Endothelial cell of hepatic sinusoid (primary cell): ENCODE measurements around the gene MBNL1.

Experiments
- in situ Hi-C: cut with HindIII; loops from 2 replicates; pipeline ENCODE4 v1.10.0; 2017; ENCODE audit warnings: low sequenced_read_pairs

MBNL1 gene

DNA sequence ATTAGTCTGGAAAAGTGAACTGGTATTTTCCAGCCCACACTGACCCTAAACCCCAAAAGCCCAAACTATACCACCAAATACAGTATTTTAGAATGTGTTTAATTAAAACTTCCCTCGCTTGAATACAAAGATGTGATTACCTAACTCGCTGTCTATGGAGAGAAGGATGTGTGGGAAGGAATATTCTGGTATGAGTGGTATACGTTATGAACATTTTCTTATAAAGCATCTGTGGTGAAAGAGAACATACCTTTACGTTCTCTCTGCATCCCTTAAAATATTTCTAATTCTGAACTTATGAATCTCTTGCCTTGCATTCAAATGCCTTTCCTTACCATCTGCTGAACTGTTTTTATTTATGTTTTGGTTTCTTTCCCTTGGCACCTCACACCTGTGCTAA, 201.4 kb downstream of the MBNL1 start:
- in situ Hi-C loops, result no loop called here

DNA sequence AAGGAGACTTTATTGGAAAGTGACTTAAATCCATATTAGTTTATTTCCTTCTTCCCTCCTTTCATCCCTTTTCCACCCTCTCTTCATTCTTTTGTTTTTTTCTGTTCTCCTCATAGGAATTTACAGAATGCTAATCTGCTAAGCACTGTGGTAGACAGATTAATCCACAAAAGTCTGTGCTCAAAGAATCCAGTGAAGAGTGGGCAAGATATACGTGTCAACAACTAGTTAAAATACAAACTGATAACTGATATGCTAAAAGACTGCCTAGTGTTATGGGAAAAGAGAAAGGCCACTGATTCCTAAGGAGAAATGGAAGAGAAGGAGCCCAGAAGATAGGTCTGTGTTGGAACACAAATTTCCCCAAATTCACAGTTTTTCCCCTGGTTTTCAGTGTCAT, 202.2 kb downstream of the MBNL1 start:
- in situ Hi-C loops, result no loop called here

DNA sequence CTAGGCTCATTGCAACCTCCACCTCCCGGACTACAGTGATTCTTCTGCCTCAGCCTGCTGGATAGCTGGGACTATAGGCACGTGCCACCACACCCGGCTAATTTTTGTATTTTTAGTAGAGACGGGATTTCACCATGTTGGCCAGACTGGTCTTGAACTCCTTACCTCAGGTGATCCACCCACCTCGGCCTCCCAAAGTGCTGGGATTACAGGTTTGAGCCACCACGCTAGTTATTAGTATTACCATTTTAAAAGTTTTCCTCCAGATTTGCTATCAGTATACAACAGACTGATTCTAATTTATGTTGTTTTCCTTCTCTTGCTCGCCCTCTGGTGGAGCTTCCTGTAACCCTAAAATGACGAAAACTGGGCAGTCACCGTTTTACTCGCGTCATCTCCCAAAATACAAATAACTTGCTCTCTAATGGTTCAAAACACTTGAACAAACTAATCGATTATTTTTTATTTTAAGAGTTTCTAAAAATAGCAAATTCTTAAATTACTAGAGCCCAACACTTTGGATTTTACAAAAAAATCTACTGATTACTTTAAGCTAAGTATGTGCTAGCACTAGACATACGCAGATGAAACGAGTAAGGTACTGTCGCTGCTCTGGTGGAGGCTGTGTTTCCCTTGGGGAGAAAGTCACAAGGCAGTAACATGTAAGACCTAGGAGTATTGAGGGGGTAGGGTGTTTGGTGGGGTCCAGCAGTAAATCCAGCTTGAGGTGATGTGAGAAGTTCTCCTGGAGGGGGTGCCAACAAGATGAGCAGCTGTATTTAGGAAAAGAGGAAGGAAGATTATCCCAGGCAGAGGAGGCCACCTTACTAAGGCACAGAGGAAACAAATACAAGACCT, 203.3 kb downstream of the MBNL1 start:
- in situ Hi-C loops, result no loop called here

DNA sequence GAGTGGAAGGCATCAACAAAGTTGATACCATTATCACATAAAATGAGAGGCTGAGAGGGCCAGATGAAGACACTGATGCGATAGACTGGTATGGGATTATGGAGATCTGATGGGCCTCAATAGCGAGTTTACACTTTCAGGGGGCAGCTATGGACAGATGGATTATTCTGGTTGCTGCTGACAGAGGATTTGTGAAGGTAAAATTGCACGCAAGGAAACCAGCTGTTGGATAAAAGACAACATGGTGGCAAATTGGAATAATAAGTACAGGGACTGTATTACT, 203.9 kb downstream of the MBNL1 start:
- in situ Hi-C loops, result no loop called here

DNA sequence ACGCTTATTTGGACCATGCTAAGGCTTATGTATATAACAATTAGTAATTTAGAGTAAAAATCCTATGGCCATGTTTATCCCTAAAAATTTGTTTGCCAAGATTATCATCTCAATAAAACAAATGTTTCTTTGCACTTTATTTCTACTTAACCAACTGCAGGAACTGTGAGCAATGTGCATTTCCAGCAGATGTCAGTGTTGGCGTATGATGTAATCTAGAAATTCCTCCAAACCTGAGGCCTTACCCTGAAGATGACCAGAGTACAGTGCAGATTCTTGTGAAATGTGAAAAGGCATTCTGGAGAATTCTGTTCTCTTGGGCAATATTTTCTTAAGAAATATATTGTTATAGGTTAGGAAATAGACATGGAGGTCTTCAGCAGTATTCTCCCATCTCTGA, 205.9 kb downstream of the MBNL1 start:
- in situ Hi-C loops, result no loop called here

DNA sequence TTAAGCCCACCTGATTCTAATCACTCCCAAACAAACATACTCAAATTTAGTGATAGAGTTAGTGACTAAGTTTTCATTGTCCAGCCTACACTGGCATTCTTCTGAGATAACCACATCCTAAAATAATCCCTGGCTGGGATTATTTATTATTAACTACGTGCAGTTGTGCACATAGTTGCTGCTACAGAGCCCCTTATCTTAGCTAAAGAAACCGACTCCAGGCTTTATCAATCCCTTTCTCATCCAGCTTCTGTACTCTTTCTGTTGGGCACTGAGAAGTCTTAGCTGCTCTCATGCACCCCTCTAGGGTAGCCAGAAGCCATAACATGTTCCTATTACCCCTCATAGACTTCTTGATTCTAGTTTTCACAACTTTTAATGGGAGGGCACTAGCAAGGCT, 208.7 kb downstream of the MBNL1 start:
- in situ Hi-C loops, result no loop called here

DNA sequence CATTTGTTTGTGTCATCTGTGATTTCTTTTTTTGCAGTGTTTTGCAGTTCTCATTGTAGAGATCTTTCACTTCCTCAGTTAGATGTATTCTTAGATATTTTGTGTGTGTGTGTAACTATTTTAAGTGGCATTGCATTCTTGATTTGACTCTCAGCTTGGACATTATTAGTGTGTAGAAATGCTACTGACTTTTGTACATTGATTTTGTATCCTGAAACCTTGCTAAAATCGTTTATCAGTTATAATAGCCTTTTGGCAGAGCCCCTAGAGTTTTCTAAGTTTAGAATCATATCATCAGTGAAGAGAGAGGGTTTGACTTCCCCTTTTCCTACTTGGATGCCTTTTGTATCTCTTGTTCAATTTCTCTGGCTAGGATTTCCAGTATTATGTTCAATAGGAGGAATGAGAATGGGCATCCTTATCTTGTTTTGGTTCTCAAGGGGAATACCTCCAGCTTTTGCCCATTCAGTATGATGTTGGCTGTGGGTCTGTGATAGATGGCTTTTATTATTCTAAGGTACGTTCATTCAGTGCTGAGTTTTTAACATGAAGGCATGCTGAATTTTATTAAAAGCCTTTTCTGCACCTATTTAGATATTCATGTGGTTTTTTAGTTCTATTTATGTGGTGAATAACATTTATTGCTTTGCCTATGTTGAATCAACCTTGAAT, 211.7 kb downstream of the MBNL1 start:
- in situ Hi-C loops, result no loop called here

DNA sequence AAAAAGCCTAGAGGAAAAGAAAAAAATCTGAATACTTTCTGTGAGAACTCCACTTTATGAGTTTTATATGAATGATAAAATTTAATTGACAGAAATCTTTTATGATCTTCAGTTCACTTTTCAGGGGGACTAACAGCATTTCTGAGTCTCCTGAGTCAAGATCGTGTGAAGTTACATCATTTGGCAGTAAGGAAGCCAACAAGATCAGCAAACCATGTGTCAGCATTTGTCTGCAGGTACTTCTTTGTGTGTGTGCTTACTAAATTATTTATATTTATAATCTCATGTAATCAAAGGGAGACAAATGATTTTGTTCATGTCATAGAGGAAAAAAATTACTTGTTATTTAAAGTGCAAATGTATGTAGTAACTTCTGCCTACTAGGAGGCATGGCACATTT, 217.6 kb downstream of the MBNL1 start:
- in situ Hi-C loops, result no loop called here

DNA sequence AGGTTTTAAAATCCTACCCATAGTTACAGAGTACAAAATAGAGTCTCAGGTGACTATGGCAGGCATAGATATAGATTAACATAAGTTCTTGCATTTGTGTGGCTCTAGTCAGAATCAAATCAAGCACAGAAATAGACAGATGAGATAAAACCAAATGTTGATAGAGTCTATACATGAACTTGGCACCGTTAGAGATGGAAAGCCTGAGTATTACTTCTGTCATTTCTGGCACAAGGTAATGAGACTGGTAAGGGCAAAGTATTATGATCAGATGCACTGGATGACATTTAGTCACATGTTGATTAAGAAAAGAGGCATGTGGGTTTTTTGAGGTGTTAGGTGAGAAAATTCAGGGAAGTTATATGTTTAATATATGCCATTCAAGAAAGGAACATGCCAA, 219.7 kb downstream of the MBNL1 start:
- in situ Hi-C loops, result no loop called here

DNA sequence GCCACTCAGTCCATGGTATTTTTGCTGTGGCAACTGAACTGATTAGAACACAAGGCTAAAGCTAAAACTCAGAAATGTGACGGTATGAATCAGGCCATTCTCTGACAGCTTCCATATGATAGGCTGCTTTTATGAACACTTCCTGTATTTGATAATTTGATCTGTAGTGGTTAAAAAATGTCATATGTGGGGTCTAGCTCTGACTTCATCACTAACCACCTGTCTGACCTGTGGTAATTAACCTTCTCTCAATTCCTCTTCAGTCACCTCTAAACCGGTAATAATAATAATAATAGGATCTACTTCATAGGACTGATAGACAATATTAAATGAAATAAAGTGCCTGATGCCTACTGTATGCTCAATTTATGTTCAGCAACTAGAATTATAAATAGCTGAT, 223.2 kb downstream of the MBNL1 start:
- in situ Hi-C loops, result no loop called here

DNA sequence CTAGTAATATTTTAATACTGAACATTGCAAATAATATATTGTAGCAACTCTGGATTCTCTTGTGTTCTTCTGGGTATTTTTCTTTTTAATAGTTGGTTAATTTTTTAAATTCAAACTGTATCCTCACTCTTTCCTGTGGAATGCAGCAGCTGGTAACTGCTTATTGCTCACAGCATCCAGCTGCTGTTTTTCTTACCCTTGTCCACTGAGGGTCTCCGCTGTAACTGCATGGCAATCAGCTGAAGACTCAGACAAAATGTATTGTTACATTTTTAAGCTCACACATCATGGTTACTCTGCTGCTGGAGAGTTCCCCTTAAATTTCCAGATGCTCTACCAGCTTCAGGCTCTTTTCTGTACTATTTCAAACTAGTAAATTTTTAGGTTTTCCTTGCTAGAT, 227.6 kb downstream of the MBNL1 start:
- in situ Hi-C loops, result no loop called here

DNA sequence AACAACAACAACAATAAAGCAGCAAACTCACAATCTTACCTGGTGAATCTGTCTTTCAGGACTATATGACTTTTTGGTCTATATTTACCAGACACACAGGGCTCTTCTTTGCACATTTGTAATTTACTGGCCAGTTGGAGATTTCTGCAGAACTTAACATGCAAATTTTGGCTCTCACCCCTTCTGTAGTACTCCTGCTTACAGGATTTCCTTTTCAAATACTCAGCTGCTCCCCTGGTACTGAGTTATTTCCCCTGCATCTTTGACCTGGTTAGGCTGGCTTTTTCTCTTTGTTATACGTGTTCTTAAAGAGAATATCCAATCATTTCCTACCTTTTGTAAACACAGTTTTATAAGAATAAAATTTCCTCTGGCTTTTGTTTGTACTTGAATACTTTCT, 228.0 kb downstream of the MBNL1 start:
- in situ Hi-C loops, result no loop called here

DNA sequence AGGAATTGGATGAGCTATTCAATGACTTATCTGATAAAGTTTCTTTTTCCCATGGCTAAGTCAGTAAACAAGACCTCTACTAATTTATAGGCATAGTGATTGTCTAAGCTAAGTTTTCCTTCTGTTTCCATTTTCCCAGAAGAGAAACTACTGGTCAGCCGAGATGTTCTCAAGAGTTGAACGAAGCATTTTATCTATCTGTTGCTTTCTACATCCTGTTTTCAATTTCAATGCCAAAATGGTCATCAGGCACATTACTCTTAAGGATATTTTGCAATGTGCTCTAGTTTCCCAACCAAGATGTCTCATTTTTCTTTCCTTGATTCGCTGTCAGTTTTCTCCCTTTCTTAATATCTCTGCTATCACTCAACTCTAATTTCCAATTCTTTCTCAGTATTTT, 228.7 kb downstream of the MBNL1 start:
- in situ Hi-C loops, result no loop called here

DNA sequence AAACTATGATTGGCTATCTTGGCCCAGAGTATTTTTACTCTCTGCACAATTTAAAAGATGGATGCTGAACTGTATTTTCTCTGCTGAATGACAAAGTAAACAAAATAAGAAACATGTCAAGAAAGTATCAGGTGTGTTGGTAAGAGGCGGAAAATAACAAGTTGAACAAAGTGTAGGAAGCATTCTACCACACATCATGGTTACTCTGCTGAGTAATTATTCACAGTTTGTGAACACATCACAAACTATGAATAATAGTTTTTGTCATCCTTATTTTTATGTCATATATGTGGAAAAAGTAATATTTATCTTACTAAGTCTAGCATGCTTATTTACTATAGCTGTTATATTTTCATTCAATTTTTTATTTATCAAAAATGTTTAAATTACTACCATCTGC, 229.2 kb downstream of the MBNL1 start:
- in situ Hi-C loops, result no loop called here

DNA sequence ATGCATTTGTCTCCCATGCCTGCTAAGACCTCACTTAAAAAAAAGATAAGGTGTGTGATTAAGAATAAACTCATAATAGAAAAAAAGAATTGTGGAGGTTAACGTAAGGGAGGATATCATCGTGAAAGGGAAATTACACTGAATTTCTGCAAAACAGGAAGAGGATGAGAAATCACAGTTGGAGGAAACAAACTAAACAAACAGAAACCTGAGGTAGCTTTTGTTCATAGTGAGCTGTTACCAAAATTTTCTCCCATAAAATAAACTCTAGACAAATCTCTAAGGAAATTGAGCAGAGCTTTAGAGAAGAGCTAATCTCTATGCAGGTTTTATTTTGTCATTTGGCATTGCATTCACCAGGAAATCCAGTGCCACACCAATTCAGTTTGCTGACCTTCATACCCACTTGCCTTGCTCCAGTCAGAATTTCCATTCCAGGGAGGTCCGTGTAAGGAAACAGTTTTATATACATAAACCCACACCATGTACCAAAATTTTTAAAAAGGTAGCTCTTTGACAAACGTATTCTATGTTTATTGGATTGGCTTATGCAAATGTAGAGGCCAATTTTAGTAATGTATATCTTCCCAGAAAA, 231.2 kb downstream of the MBNL1 start:
- in situ Hi-C loops, result no loop called here

DNA sequence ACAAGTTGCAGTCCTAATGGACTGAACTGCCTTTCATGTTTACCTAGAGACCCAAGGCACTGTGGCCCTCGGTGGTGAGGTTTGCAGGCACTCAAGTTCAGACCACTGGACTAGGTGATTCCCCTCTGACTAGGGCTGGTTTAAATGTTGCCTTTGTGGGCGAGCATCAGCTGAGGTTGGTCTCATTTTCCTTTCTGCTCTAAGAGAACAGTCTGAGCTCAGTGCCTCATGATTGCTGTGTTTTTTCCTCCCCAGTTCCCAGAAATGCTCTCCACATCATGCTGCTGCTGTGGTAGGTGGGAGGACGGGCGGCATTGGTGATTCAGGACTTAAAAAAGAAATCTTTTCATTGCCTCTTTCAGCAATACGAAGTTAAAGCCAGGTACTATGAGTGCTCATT, 237.2 kb downstream of the MBNL1 start:
- in situ Hi-C loops, result no loop called here

DNA sequence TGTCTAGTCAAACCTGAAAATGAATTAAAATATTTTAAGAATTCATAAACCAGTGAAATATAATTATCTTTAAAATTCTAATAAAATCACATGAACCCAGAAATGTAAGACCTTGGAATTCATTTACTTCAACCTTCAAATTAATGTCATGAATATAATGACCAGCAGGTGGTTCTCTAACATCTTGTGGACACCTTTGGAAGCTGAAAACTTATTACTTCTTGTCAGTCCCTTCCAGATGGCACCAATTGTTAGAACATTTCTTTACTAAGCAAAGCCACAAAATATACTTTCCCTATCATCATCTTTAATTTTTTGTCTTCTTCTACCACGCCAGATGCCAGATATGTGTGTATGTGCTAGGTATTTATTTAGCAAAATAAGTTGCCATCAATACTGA, 240.0 kb downstream of the MBNL1 start:
- in situ Hi-C loops, result no loop called here

DNA sequence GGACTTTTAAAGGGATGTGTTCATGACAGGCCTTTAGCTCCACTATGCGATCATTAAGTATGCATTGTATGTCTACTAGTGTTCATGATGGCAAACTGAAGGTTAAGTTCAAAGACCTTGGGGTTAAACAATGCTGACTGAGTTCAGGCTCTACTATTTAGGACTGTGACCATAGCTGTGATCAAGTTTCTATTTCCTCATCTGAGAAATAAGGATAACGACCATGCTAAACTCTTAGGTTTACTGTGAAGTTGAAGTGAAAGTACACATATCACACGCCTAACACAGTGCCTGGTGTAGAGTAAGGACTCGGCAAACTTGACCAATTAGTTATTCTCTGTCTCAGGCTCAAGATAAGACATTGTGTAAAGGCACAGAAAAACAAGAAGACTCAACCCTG, 243.2 kb downstream of the MBNL1 start:
- in situ Hi-C loops, result no loop called here

DNA sequence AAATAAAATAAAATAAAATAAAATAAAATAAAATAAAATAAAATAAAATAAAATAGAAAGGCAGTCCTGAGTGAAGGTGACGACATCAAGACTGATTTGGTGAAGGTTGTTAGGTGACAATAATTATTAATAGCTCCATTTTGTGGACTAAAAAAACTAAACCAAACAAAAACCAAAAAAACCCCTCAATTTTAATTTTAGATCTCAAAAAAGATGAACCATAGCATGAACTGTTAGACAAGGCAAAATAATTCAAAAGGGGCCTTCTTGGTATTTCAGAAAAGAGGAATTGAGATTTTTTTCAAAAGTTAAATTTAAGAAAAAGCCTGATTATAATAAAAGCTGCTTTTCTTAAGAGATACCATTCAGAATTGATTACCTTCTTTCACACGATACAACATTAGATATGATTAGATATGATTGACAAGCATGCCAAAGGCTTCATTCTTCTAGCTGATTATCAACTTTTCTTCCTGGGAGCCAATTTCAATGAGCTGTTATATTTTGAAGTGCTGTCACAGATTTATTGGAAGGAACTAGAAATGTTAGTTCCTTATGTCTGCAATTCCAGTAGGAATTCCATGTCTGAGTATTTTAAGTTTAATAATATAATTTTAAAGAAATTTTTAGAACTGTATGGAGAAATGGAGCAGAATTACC, 244.7 kb downstream of the MBNL1 start:
- in situ Hi-C loops, result no loop called here
